ENCODE results near the gene ETFBKMT.
A peak's percentile ranks its signal among the peaks of the same experiment; 100 is the strongest.
"Not testable (repeated sequence)": the region's sequence is repeated elsewhere in the genome, so short reads cannot be mapped to it uniquely, and the experiment has no call there.

Gene ETFBKMT

GRCh38 chr12:31672521-31672920 lies 13.0 kb downstream of the ETFBKMT start:
- Mint-ChIP-seq H3K4me3 (no peak overlapping the region), H3K4me1 (ENCODE audit: low read depth) (peaks cover 2% of the 10 kb centered on the region), H3K9me3 (peaks cover 11% of the 10 kb centered on the region), H3K27ac (no peak overlapping the region), H3K27me3 (no peaks in the 10 kb centered on the region), H3K36me3 (ENCODE audit: low read depth) (peaks cover 17% of the 10 kb centered on the region)
- intact Hi-C loops (cut with micrococcal nuclease) = no loop called here

GRCh38 chr12:31682136-31682962 lies 22.9 kb downstream of the ETFBKMT start:
- H3K4me1 Mint-ChIP-seq (ENCODE audit: low read depth) = peaks cover 23% of the 10 kb centered on the region
- intact Hi-C loops (cut with micrococcal nuclease) = loop anchor here (5.0 to 10.0 kb wide), 4 partner anchors 102 to 630 kb away; no protein-coding TSS in a partner anchor
- H3K27me3 Mint-ChIP-seq = no peaks in the 10 kb centered on the region
- no peak overlapping the region for H3K4me3 Mint-ChIP-seq
- peaks cover 19% of the 10 kb centered on the region for H3K36me3 Mint-ChIP-seq (ENCODE audit: low read depth)
- peaks cover 17% of the 10 kb centered on the region for H3K9me3 Mint-ChIP-seq
- peak overlapping the region; percentile 70 for H3K27ac Mint-ChIP-seq

- Mint-ChIP-seq H3K4me3 (no peak overlapping the region), H3K27me3 (no peaks in the 10 kb centered on the region), H3K4me1 (ENCODE audit: low read depth) (peaks cover 15% of the 10 kb centered on the region), H3K27ac (peak overlapping the region; percentile 89), H3K36me3 (ENCODE audit: low read depth) (peaks cover 19% of the 10 kb centered on the region), H3K9me3 (peaks cover 17% of the 10 kb centered on the region)
- intact Hi-C loops (cut with micrococcal nuclease) = loop anchor here (2.0 to 10.0 kb wide), 5 partner anchors 43 to 421 kb away; partner anchors contain the start of genes AMN1, BICD1 and RESF1
Observed at GRCh38 chr12:31685801-31686200, 26.3 kb downstream of the ETFBKMT start.

GRCh38 chr12:31687101-31687527 lies 27.6 kb downstream of the ETFBKMT start:
- Mint-ChIP-seq H3K4me1 (ENCODE audit: low read depth) (peaks cover 14% of the 10 kb centered on the region), H3K36me3 (ENCODE audit: low read depth) (peaks cover 17% of the 10 kb centered on the region), H3K27me3 (no peaks in the 10 kb centered on the region), H3K9me3 (peaks cover 14% of the 10 kb centered on the region), H3K27ac (peak overlapping the region; percentile 89), H3K4me3 (peak overlapping the region; percentile 60)
- intact Hi-C loops (cut with micrococcal nuclease) = loop anchor here (2.0 to 10.0 kb wide), 5 partner anchors 42 to 420 kb away; partner anchors contain the start of genes AMN1, BICD1 and RESF1

- H3K4me3 Mint-ChIP-seq; H3K9me3 Mint-ChIP-seq; H3K27me3 Mint-ChIP-seq; H3K36me3 Mint-ChIP-seq (ENCODE audit: low read depth); H3K4me1 Mint-ChIP-seq (ENCODE audit: low read depth); H3K27ac Mint-ChIP-seq: not testable (repeated sequence)
- intact Hi-C loops (cut with micrococcal nuclease) = loop anchor here (10.0 kb wide), 2 partner anchors 95 to 145 kb away; no protein-coding TSS in a partner anchor
Observed at GRCh38 chr12:31689921-31690320, 30.4 kb downstream of the ETFBKMT start.

GRCh38 chr12:31702047-31702446 lies 42.6 kb downstream of the ETFBKMT start:
- Mint-ChIP-seq H3K9me3 (peaks cover 2% of the 10 kb centered on the region), H3K27ac (no peak overlapping the region), H3K4me1 (ENCODE audit: low read depth) (no peaks in the 10 kb centered on the region), H3K27me3 (no peaks in the 10 kb centered on the region), H3K4me3 (no peak overlapping the region), H3K36me3 (ENCODE audit: low read depth) (peaks cover 5% of the 10 kb centered on the region)
- intact Hi-C loops (cut with micrococcal nuclease) = no loop called here

- Mint-ChIP-seq H3K9me3 (peaks cover 21% of the 10 kb centered on the region), H3K36me3 (ENCODE audit: low read depth) (peaks cover 22% of the 10 kb centered on the region), H3K4me1 (ENCODE audit: low read depth) (peaks cover 6% of the 10 kb centered on the region), H3K27ac (no peak overlapping the region), H3K27me3 (no peaks in the 10 kb centered on the region), H3K4me3 (no peak overlapping the region)
- intact Hi-C loops (cut with micrococcal nuclease) = no loop called here
Observed at GRCh38 chr12:31705621-31706020, 46.1 kb downstream of the ETFBKMT start.

GRCh38 chr12:31708118-31708517 lies 48.6 kb downstream of the ETFBKMT start:
- H3K4me3 Mint-ChIP-seq; intact Hi-C loops (cut with micrococcal nuclease); H3K27ac Mint-ChIP-seq; H3K27me3 Mint-ChIP-seq; H3K4me1 Mint-ChIP-seq (ENCODE audit: low read depth): not testable (repeated sequence)
- Mint-ChIP-seq H3K9me3 (peaks cover 21% of the 10 kb centered on the region), H3K36me3 (ENCODE audit: low read depth) (peaks cover 22% of the 10 kb centered on the region)

GRCh38 chr12:31710021-31710818 lies 50.7 kb downstream of the ETFBKMT start:
- Mint-ChIP-seq H3K36me3 (ENCODE audit: low read depth) (peaks cover 22% of the 10 kb centered on the region), H3K4me3 (no peak overlapping the region), H3K27ac (peak overlapping the region; percentile 46), H3K4me1 (ENCODE audit: low read depth) (peaks cover 13% of the 10 kb centered on the region), H3K27me3 (no peaks in the 10 kb centered on the region), H3K9me3 (peaks cover 21% of the 10 kb centered on the region)
- intact Hi-C loops (cut with micrococcal nuclease) = no loop called here

GRCh38 chr12:31712877-31713276 lies 53.4 kb downstream of the ETFBKMT start:
- H3K4me3 Mint-ChIP-seq = no peak overlapping the region
- peaks cover 30% of the 10 kb centered on the region for H3K4me1 Mint-ChIP-seq (ENCODE audit: low read depth)
- peaks cover 24% of the 10 kb centered on the region for H3K36me3 Mint-ChIP-seq (ENCODE audit: low read depth)
- peaks cover 11% of the 10 kb centered on the region for H3K9me3 Mint-ChIP-seq
- no peak overlapping the region for H3K27ac Mint-ChIP-seq
- intact Hi-C loops (cut with micrococcal nuclease) = no loop called here
- no peaks in the 10 kb centered on the region for H3K27me3 Mint-ChIP-seq

GRCh38 chr12:31714406-31715271 lies 55.2 kb downstream of the ETFBKMT start:
- Mint-ChIP-seq H3K27me3 (no peaks in the 10 kb centered on the region), H3K9me3 (no peaks in the 10 kb centered on the region), H3K4me1 (ENCODE audit: low read depth) (peaks cover 43% of the 10 kb centered on the region), H3K4me3 (peak overlapping the region; percentile 64), H3K36me3 (ENCODE audit: low read depth) (peaks cover 21% of the 10 kb centered on the region), H3K27ac (peak overlapping the region; percentile 95)
- intact Hi-C loops (cut with micrococcal nuclease) = loop anchor here (2.0 kb wide), 1 partner anchor 14 kb away; the partner anchor contains the start of gene AMN1

GRCh38 chr12:31715283-31715825 lies 55.9 kb downstream of the ETFBKMT start:
- no peaks in the 10 kb centered on the region for H3K27me3 Mint-ChIP-seq
- no peaks in the 10 kb centered on the region for H3K9me3 Mint-ChIP-seq
- H3K4me3 Mint-ChIP-seq = peak overlapping the region; percentile 64
- peaks cover 40% of the 10 kb centered on the region for H3K4me1 Mint-ChIP-seq (ENCODE audit: low read depth)
- H3K36me3 Mint-ChIP-seq (ENCODE audit: low read depth) = peaks cover 21% of the 10 kb centered on the region
- H3K27ac Mint-ChIP-seq = peak overlapping the region; percentile 95
- intact Hi-C loops (cut with micrococcal nuclease) = loop anchor here (2.0 kb wide), 1 partner anchor 13 kb away; the partner anchor contains the start of gene AMN1

GRCh38 chr12:31716998-31717397 lies 57.5 kb downstream of the ETFBKMT start:
- H3K27ac Mint-ChIP-seq = peak overlapping the region; percentile 60
- intact Hi-C loops (cut with micrococcal nuclease); H3K27me3 Mint-ChIP-seq; H3K4me3 Mint-ChIP-seq; H3K9me3 Mint-ChIP-seq: not testable (repeated sequence)
- peaks cover 34% of the 10 kb centered on the region for H3K4me1 Mint-ChIP-seq (ENCODE audit: low read depth)
- H3K36me3 Mint-ChIP-seq (ENCODE audit: low read depth) = peaks cover 21% of the 10 kb centered on the region
